A549 (cell line): ENCODE measurements around the gene CFLAR. TPM values are rescaled to one million over a fixed set of nuclear protein-coding genes. Genes with fewer than 3 reads are reported as not detected.
A peak's percentile ranks its signal among the peaks of the same experiment; 100 is the strongest.

Experiments
- ATAC-seq, 2 experiments: fragments of 200-7000 bp in 1 of 2; fragments of >200 bp in 1 of 2; cut with Nextera tagmentation in 1 of 2; cut with Tn5 transposase in 1 of 2; 3 replicates each; pipeline versions ENCODE4 v1.8.0 to v1.9.1; 2018 to 2020; ENCODE audit warnings: mild to moderate bottlenecking in 1 of 2, moderate library complexity in 1 of 2
- CTCF ChIA-PET: fragments of 300-600 bp; sonication (Branson Sonifier 250); formaldehyde crosslinking; extraction: SDS; loops from one replicate; lab custom pipeline; 2021; ENCODE audit warnings: antibody characterized with exemption, inconsistent platforms; lab: Yijun Ruan, JAX
- POLR2A ChIA-PET: fragments of 350-600 bp; formaldehyde crosslinking; extraction: SDS; loops from one replicate; lab custom pipeline; 2021; ENCODE audit warnings: antibody characterized with exemption, inconsistent platforms; lab: Yijun Ruan, JAX
- DNase-seq, 2 experiments: peaks; one replicate each; pipeline versions ENCODE4 v3.0.0 to v3.0.0-alpha.2; 2011 to 2016; ENCODE audit warnings: low read depth in 1 of 2, low spot score in 1 of 2
- FAIRE-seq: peaks from 2 replicates; lab custom pipeline; 2011; peaks lifted over from hg19 to GRCh38; lab: Jason Lieb, UNC
- H3K27ac ChIP-seq, 2 experiments: fragments of >200 bp; sonication (Bioruptor Twin); formaldehyde crosslinking; 3 replicates each; pipeline ENCODE4 v1.5.1; 2016 to 2017
- H3K4me1 ChIP-seq: fragments of >200 bp; sonication (Bioruptor Twin); formaldehyde crosslinking; 3 replicates; pipeline ENCODE4 v1.6.1; 2016
- H3K4me2 ChIP-seq: fragments of >200 bp; sonication (Bioruptor Twin); formaldehyde crosslinking; 3 replicates; pipeline ENCODE4 v1.6.1; 2016
- H3K4me3 ChIP-seq: fragments of >200 bp; sonication (Bioruptor Twin); formaldehyde crosslinking; 3 replicates; pipeline ENCODE4 v1.5.1; 2016
- H3K9me3 ChIP-seq: fragments of >200 bp; sonication (Bioruptor Twin); formaldehyde crosslinking; 3 replicates; pipeline ENCODE4 v1.6.1; 2016
- BCL3 ChIP-seq: fragments of >200 bp; sonication (Bioruptor Twin); formaldehyde crosslinking; IDR thresholded peaks from 3 replicates; pipeline ENCODE4 v1.6.1; 2016
- CBX2 ChIP-seq: fragments of 200-600 bp; sonication (generic); IDR thresholded peaks from 2 replicates; pipeline ENCODE4 v1.6.1; 2016; ENCODE audit warnings: low read depth, mild to moderate bottlenecking, borderline replicate concordance
- CBX8 ChIP-seq: fragments of 200-600 bp; sonication (generic); IDR thresholded peaks from 2 replicates; pipeline ENCODE4 v1.6.1; 2016
- CEBPB ChIP-seq, 2 experiments: fragments of >200 bp in 1 of 2; sonication (Bioruptor Twin) in 1 of 2; formaldehyde crosslinking in 1 of 2; IDR thresholded peaks; 2 replicates each; pipeline ENCODE4 v1.6.1; 2012 to 2016
- CHD2 ChIP-seq: fragments of 150-350 bp; IDR thresholded peaks from 2 replicates; pipeline ENCODE4 v1.6.1; 2014; ENCODE audit warnings: low read length; ENCODE audit not compliant: partially characterized antibody
- EHF ChIP-seq: fragments of 250-450 bp; sonication (Bioruptor Pico); IDR thresholded peaks from 2 replicates; pipeline ENCODE4 v1.5.0; 2020; ENCODE audit warnings: mild to moderate bottlenecking
- ESRRA ChIP-seq: fragments of 150-350 bp; IDR thresholded peaks from 2 replicates; pipeline ENCODE4 v1.6.1; 2014; ENCODE audit warnings: mild to moderate bottlenecking, low read length, borderline replicate concordance
- FOSB ChIP-seq: fragments of 250-450 bp; sonication (Bioruptor Pico); IDR thresholded peaks from 2 replicates; pipeline ENCODE4 v1.5.0; 2020; ENCODE audit warnings: mild to moderate bottlenecking, moderate library complexity
- HES2 ChIP-seq: fragments of >200 bp; sonication (Bioruptor Twin); formaldehyde crosslinking; IDR thresholded peaks from 2 replicates; pipeline ENCODE4 v1.6.1; 2016
- KDM1A ChIP-seq: fragments of 200-600 bp; sonication (generic); IDR thresholded peaks from 2 replicates; pipeline ENCODE4 v1.6.1; 2016; ENCODE audit warnings: low read depth, mild to moderate bottlenecking
- MAFK ChIP-seq: fragments of 450-650 bp; IDR thresholded peaks from 2 replicates; pipeline ENCODE4 v1.6.1; 2014; ENCODE audit not compliant: partially characterized antibody
- NFE2L2 ChIP-seq: fragments of 150-350 bp; conservative IDR thresholded peaks from 2 replicates; pipeline ENCODE4 v1.6.1; 2014; ENCODE audit warnings: low read length
- NR3C1 ChIP-seq: fragments of >200 bp; sonication (Bioruptor Twin); formaldehyde crosslinking; IDR thresholded peaks from 3 replicates; pipeline ENCODE4 v1.6.1; 2017
- PHF8 ChIP-seq: fragments of 200-600 bp; sonication (generic); IDR thresholded peaks from 2 replicates; pipeline ENCODE4 v1.6.1; 2016; ENCODE audit warnings: low read depth, mild to moderate bottlenecking, antibody characterized with exemption, moderate library complexity, borderline replicate concordance
- POLR2AphosphoS2 ChIP-seq: conservative IDR thresholded peaks from 2 replicates; pipeline ENCODE4 v1.6.1; 2012; ENCODE audit warnings: low read length, improper control_type of control experiment, inconsistent platforms
- RARB ChIP-seq: fragments of 250-450 bp; sonication (Bioruptor Pico); IDR thresholded peaks from 2 replicates; pipeline ENCODE4 v1.8.0; 2021; ENCODE audit warnings: mild to moderate bottlenecking, moderate library complexity
- RCOR1 ChIP-seq: fragments of 150-350 bp; IDR thresholded peaks from 2 replicates; pipeline ENCODE4 v1.6.1; 2014; ENCODE audit warnings: antibody characterized with exemption, low read length, low read depth
- SREBF2 ChIP-seq: fragments of 450-650 bp; IDR thresholded peaks from 2 replicates; pipeline ENCODE4 v1.6.1; 2014; ENCODE audit warnings: mild to moderate bottlenecking, moderate library complexity
- TP53 ChIP-seq: fragments of 250-450 bp; sonication (Bioruptor Pico); IDR thresholded peaks from 2 replicates; pipeline ENCODE4 v1.5.0; 2021; ENCODE audit warnings: mild to moderate bottlenecking, moderate library complexity
- USF2 ChIP-seq: fragments of 450-650 bp; IDR thresholded peaks from 2 replicates; pipeline ENCODE4 v1.6.1; 2014; ENCODE audit warnings: antibody characterized with exemption
- ZC3H11A ChIP-seq: fragments of 450-650 bp; IDR thresholded peaks from 2 replicates; pipeline ENCODE4 v1.6.1; 2014; ENCODE audit warnings: antibody characterized with exemption, mild to moderate bottlenecking
- ZFP36 ChIP-seq: fragments of 450-650 bp; IDR thresholded peaks from 2 replicates; pipeline ENCODE4 v1.6.1; 2014; ENCODE audit warnings: borderline replicate concordance; ENCODE audit not compliant: partially characterized antibody
- ZNF302 ChIP-seq: fragments of 250-450 bp; sonication (Bioruptor Pico); IDR thresholded peaks from 2 replicates; pipeline ENCODE4 v1.9.0; 2021; ENCODE audit warnings: inconsistent platforms, mild to moderate bottlenecking, moderate library complexity
- WGBS: methylation state at CpG from one replicate; pipeline ENCODE4 v1.1.6; 2017; ENCODE audit errors: missing lambda C conversion rate; 5-methylcytosine and 5-hydroxymethylcytosine counted together
- polyA plus RNA-seq, 4 experiments: library from polyadenylated mRNA; depleted of rRNA in 3 of 4; stranded (reverse); fragments of >200 nt; fragmentation: RNase III in 1 of 4; extraction: RNeasy Plus Mini Kit Qiagen cat#74134 plus additional on column Dnase treatment in 1 of 4; gene quantifications; 2 replicates in 3 of 4; 3 replicates in 1 of 4; pipeline ENCODE4 v1.2.3, GENCODE V29; 2011 to 2017
- TF ChIP-seq, protein P1 (sequence below): IDR thresholded peaks from 2 replicates; pipeline ENCODE4 v1.6.1; 2012; ENCODE audit warnings: low read depth, borderline replicate concordance
- TF ChIP-seq, protein P2 (sequence below): IDR thresholded peaks from 2 replicates; pipeline ENCODE4 v1.6.1; 2012

The CFLAR gene
- polyA plus RNA-seq, 2 of the 4 experiments (the other 2 are of a cell fraction): 56.5 to 89.4 TPM

- Histone ChIP-seq H3K27ac (peak overlapping the region; percentile 35 to 67; a peak in 4 of 6 replicates), H3K4me1 (peaks cover 52% of the 10 kb centered on the region)
- FAIRE-seq: no peak
- DNase-seq: no peak
- ATAC-seq: no peak
- TF ChIP-seq SREBF2 (no peak), FOSB (CRISPR knock-in tag) (no peak), PHF8 (no peak), BCL3 (no peak), HES2 (no peak), NFE2L2 (no peak)
- TF ChIP-seq, all 56 proteins: peak for 0
- ChIA-PET CTCF (interaction anchor here (0.6 to 2.2 kb wide), 10 partner anchors 9 to 253 kb away, joined by 3 to 20 read pairs (median 5); partner anchors contain the start of gene ORC2), POLR2A (no interaction called here)
- Histone ChIP-seq H3K4me3 (no peak overlapping the region), H3K9me3 (no peaks in the 10 kb centered on the region), H3K4me2 (no peak overlapping the region)
- 90% methylated on average over 9 of the region's 9 CpGs for WGBS
Observed at GRCh38 chr2:201154615-201155399, 38.8 kb downstream of the CFLAR start.

GRCh38 chr2:201156036-201156435 is 40.1 kb downstream of the CFLAR start:
- H3K9me3 ChIP-seq: no peaks in the 10 kb centered on the region
- no peak overlapping the region for H3K4me2 ChIP-seq
- FAIRE-seq: no peak
- WGBS: 92% methylated on average over 6 of the region's 6 CpGs
- no peak overlapping the region for H3K4me3 ChIP-seq
- ChIA-PET POLR2A (no interaction called here), CTCF (interaction anchor here (0.7 to 2.2 kb wide), 5 partner anchors 11 to 255 kb away, joined by 3 to 20 read pairs (median 5); no protein-coding TSS in a partner anchor)
- H3K27ac ChIP-seq: peak overlapping the region in 1 of 2 experiments; percentile 36; a peak in 3 of 6 replicates
- TF ChIP-seq EHF (CRISPR knock-in tag) (no peak), ZFP36 (no peak), RARB (CRISPR knock-in tag) (no peak), POLR2AphosphoS2 (no peak), ZC3H11A (no peak), CBX8 (no peak), RCOR1 (no peak), TP53 (no peak)
- peaks cover 39% of the 10 kb centered on the region for H3K4me1 ChIP-seq
- no peak for ATAC-seq
- DNase-seq: no peak

DNA sequence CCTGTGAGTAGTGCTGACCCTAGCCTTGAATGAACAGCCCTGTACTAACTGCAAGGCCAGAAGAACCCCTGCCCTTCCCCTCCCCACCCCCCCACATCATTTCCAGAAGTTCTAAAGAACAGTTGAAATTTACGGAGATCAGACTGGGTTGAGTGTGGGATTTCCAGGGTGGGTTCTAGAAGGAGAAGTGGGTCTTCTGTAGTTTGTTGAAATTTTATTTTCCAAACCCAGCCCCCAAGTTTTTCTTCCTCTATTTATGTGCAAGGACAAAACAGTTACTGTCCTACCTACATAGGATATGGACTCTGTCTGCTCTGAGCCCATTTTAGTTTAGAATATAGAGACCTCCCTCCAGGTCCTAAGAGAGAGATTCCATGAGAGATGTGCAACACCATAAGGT is 40.7 kb downstream of the CFLAR start:
- no peak for FAIRE-seq
- POLR2A ChIA-PET: no interaction called here
- peak overlapping the region; percentile 77 to 85; a peak in 4 of 6 replicates for H3K27ac ChIP-seq

More for the DNA sequence above, 40.7 kb downstream of the CFLAR start:
- no peak for ATAC-seq
- DNase-seq: no peak
- H3K9me3 ChIP-seq: no peaks in the 10 kb centered on the region
- TF ChIP-seq ESRRA (no peak), CEBPB (IDR thresholded peaks at IDR 0.05) (no peak), MAFK (no peak), NR3C1 (no peak), ZNF302 (CRISPR knock-in tag) (no peak), RARB (CRISPR knock-in tag) (no peak), CBX2 (no peak), KDM1A (no peak), EHF (CRISPR knock-in tag) (no peak), USF2 (no peak), CHD2 (no peak)
- TF ChIP-seq, protein P1, sequence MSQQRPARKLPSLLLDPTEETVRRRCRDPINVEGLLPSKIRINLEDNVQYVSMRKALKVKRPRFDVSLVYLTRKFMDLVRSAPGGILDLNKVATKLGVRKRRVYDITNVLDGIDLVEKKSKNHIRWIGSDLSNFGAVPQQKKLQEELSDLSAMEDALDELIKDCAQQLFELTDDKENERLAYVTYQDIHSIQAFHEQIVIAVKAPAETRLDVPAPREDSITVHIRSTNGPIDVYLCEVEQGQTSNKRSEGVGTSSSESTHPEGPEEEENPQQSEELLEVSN: no peak
- TF ChIP-seq, protein P2, sequence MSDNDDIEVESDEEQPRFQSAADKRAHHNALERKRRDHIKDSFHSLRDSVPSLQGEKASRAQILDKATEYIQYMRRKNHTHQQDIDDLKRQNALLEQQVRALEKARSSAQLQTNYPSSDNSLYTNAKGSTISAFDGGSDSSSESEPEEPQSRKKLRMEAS: no peak
- H3K4me1 ChIP-seq: peaks cover 33% of the 10 kb centered on the region
- CTCF ChIA-PET: interaction anchor here (2.5 to 4.6 kb wide), 3 partner anchors 40 to 251 kb away, joined by 26 to 108 read pairs (median 31); partner anchors contain the start of gene CFLAR
- H3K4me2 ChIP-seq: no peak overlapping the region
- H3K4me3 ChIP-seq: no peak overlapping the region
- WGBS: 100% methylated on average over 1 of the region's 1 CpG
